HK-2 (cell line): ENCODE results near the gene GPR6.

ENCODE experiments used
- DNase-seq: peaks from one replicate; pipeline ENCODE4 v3.0.0-alpha.2; 2018; ENCODE audit not compliant: unreplicated experiment

The GPR6 gene

GRCh38 chr6:109978174-109979032, at the start of gene GPR6:
Gene GPR6, plus strand, starts transcription at chr6:109978311. Its CDS starts 802 bp downstream, at chr6:109979113.
- DNase-seq: peak; percentile 49

- no peak for DNase-seq
These were observed 43.8 kb upstream of the GPR6 start for GRCh38 chr6:109934293-109934692.

GRCh38 chr6:109939654-109940053, 38.5 kb upstream of the GPR6 start:
- DNase-seq: no peak

- DNase-seq: no peak
These were observed 33.7 kb upstream of the GPR6 start for GRCh38 chr6:109944448-109944847.

- DNase-seq: no peak
These were observed 33.0 kb upstream of the GPR6 start for GRCh38 chr6:109945091-109945490.

- DNase-seq: no peak
These were observed 31.1 kb upstream of the GPR6 start for GRCh38 chr6:109946979-109947378.

- DNase-seq: no peak
These were observed 28.6 kb upstream of the GPR6 start for GRCh38 chr6:109949281-109950065.

- no peak for DNase-seq
These were observed 22.6 kb upstream of the GPR6 start for GRCh38 chr6:109955491-109955890.

GRCh38 chr6:109958626-109959025, 19.5 kb upstream of the GPR6 start:
- DNase-seq: no peak

- DNase-seq: peak; percentile 8
These were observed 16.5 kb upstream of the GPR6 start for GRCh38 chr6:109961611-109962041.

GRCh38 chr6:109962271-109962670, 15.8 kb upstream of the GPR6 start:
- DNase-seq: no peak

GRCh38 chr6:109963598-109964170, 14.4 kb upstream of the GPR6 start:
- no peak for DNase-seq

- DNase-seq: no peak
These were observed 13.2 kb upstream of the GPR6 start for GRCh38 chr6:109964949-109965348.

- no peak for DNase-seq
These were observed 11.8 kb upstream of the GPR6 start for GRCh38 chr6:109966299-109966698.

GRCh38 chr6:109977791-109978173, 329 bp upstream of the GPR6 start:
- no peak for DNase-seq

GRCh38 chr6:109979033-109979921, 1.2 kb downstream of the GPR6 start:
- no peak for DNase-seq

- DNase-seq: no peak
These were observed 6.3 kb downstream of the GPR6 start for GRCh38 chr6:109984410-109984809.

GRCh38 chr6:109987196-109987595, 9.1 kb downstream of the GPR6 start:
- DNase-seq: no peak

- no peak for DNase-seq
These were observed 13.3 kb downstream of the GPR6 start for GRCh38 chr6:109991201-109992101.

GRCh38 chr6:109998159-109998785, 20.2 kb downstream of the GPR6 start:
- DNase-seq: no peak
